HG02973 (cell line): ENCODE data around the gene ADAMTS8.
A peak's percentile ranks its signal among the peaks of the same experiment; 100 is the strongest.

ENCODE experiments used
- ATAC-seq: cut with Tn5 transposase; IDR thresholded peaks from one replicate; pipeline ENCODE4 v1.9.1; 2021; ENCODE audit warnings: moderate library complexity; ENCODE audit not compliant: unreplicated experiment

The ADAMTS8 gene

GRCh38 chr11:130462931-130463330 lies 34.5 kb upstream of the ADAMTS8 start:
- ATAC-seq = no peak

- ATAC-seq = no peak
Observed at GRCh38 chr11:130462101-130462885, 33.9 kb upstream of the ADAMTS8 start.

- no peak for ATAC-seq
Observed at GRCh38 chr11:130459521-130459920, 31.1 kb upstream of the ADAMTS8 start.

GRCh38 chr11:130458410-130458729 lies 30.0 kb upstream of the ADAMTS8 start:
- ATAC-seq = no peak

- no peak for ATAC-seq
Observed at GRCh38 chr11:130457623-130458409, 29.4 kb upstream of the ADAMTS8 start.

- no peak for ATAC-seq
Observed at GRCh38 chr11:130456286-130456685, 27.9 kb upstream of the ADAMTS8 start.

- no peak for ATAC-seq
Observed at GRCh38 chr11:130455483-130456127, 27.2 kb upstream of the ADAMTS8 start.

GRCh38 chr11:130454491-130455252 lies 26.3 kb upstream of the ADAMTS8 start:
- no peak for ATAC-seq

GRCh38 chr11:130452940-130453339 lies 24.5 kb upstream of the ADAMTS8 start:
- ATAC-seq = no peak

- no peak for ATAC-seq
Observed at GRCh38 chr11:130452176-130452575, 23.8 kb upstream of the ADAMTS8 start.

- ATAC-seq = no peak
Observed at GRCh38 chr11:130451231-130452019, 23.0 kb upstream of the ADAMTS8 start.

- ATAC-seq = no peak
Observed at GRCh38 chr11:130449996-130450769, 21.8 kb upstream of the ADAMTS8 start.

GRCh38 chr11:130449310-130449990 lies 21.0 kb upstream of the ADAMTS8 start:
- no peak for ATAC-seq

- peak; percentile 59 for ATAC-seq
Observed at GRCh38 chr11:130448416-130449309, 20.3 kb upstream of the ADAMTS8 start, which contains the start of gene ADAMTS15. TSS of gene ADAMTS15 (plus strand) at chr11:130448645. CDS start at chr11:130448974, 329 bp downstream.

- no peak for ATAC-seq
Observed at GRCh38 chr11:130448039-130448415, 19.6 kb upstream of the ADAMTS8 start.

GRCh38 chr11:130445788-130446187 lies 17.4 kb upstream of the ADAMTS8 start:
- no peak for ATAC-seq

- ATAC-seq = no peak
Observed at GRCh38 chr11:130442737-130443136, 14.3 kb upstream of the ADAMTS8 start.

- ATAC-seq = no peak
Observed at GRCh38 chr11:130441719-130442118, 13.3 kb upstream of the ADAMTS8 start.
